K562 (cell line): ENCODE data around the gene NQO2. TPM values are rescaled to one million over a fixed set of nuclear protein-coding genes. Genes with fewer than 3 reads are reported as not detected.

Experiments used
- CHD1 ChIP-seq: fragments of 200-600 bp; sonication (generic); IDR thresholded peaks from one replicate; pipeline ENCODE4 v1.6.1; 2012; ENCODE audit warnings: mild to moderate bottlenecking, moderate library complexity, low read length, inconsistent platforms
- CTBP1 ChIP-seq: fragments of 450-650 bp; IDR thresholded peaks from 2 replicates; pipeline ENCODE4 v1.6.1; 2016; ENCODE audit warnings: borderline replicate concordance
- DLX4 ChIP-seq: fragments of 250-450 bp; sonication (Bioruptor Pico); IDR thresholded peaks from 2 replicates; pipeline ENCODE4 v1.6.1; 2021; ENCODE audit warnings: mild to moderate bottlenecking
- HBP1 ChIP-seq: fragments of 450-650 bp; formaldehyde crosslinking; IDR thresholded peaks from 2 replicates; pipeline ENCODE4 v1.4.0; 2022; ENCODE audit warnings: missing genetic modification characterization
- HEY1 ChIP-seq: fragments of 250-450 bp; sonication (Bioruptor Pico); IDR thresholded peaks from 2 replicates; pipeline ENCODE4 v1.5.0; 2020; ENCODE audit warnings: mild to moderate bottlenecking, moderate library complexity, borderline replicate concordance
- HLTF ChIP-seq: fragments of 450-650 bp; IDR thresholded peaks from 2 replicates; pipeline ENCODE4 v1.6.1; 2016
- MED1 ChIP-seq: sonication (generic); formaldehyde crosslinking; IDR thresholded peaks from 2 replicates; pipeline ENCODE4 v1.8.1; 2023; ENCODE audit warnings: missing genetic modification reagents, borderline replicate concordance
- NFIC ChIP-seq: fragments of 450-650 bp; IDR thresholded peaks from 2 replicates; pipeline ENCODE4 v1.6.1; 2017; ENCODE audit warnings: mild to moderate bottlenecking, inconsistent platforms
- NR0B1 ChIP-seq: fragments of 450-650 bp; IDR thresholded peaks from one replicate; pipeline ENCODE4 v1.6.1; 2018; ENCODE audit warnings: mild to moderate bottlenecking, moderate library complexity; ENCODE audit not compliant: partially characterized antibody
- PHB ChIP-seq: fragments of 250-450 bp; sonication (Bioruptor Pico); IDR thresholded peaks from 2 replicates; pipeline ENCODE4 v1.5.0; 2021
- PHF21A ChIP-seq: fragments of 450-650 bp; IDR thresholded peaks from 2 replicates; pipeline ENCODE4 v1.6.1; 2017; ENCODE audit warnings: low read depth, borderline replicate concordance
- PPARD ChIP-seq: fragments of 250-450 bp; sonication (Bioruptor Pico); IDR thresholded peaks from 2 replicates; pipeline ENCODE4 v1.8.0; 2022; ENCODE audit warnings: inconsistent platforms, mild to moderate bottlenecking, moderate library complexity
- SMAD4 ChIP-seq: fragments of 250-450 bp; sonication (Bioruptor Pico); conservative IDR thresholded peaks from 2 replicates; pipeline ENCODE4 v1.8.0; 2021; ENCODE audit warnings: inconsistent platforms, mild to moderate bottlenecking, moderate library complexity
- SPI1 ChIP-seq: IDR thresholded peaks from 2 replicates; pipeline ENCODE4 v1.6.1; 2011; ENCODE audit warnings: low read depth, low read length, control low read depth, borderline replicate concordance
- SRSF1 ChIP-seq: fragments of 200-400 bp; formaldehyde crosslinking; IDR thresholded peaks from 2 replicates; pipeline ENCODE4 v1.6.1; 2017; ENCODE audit warnings: mild to moderate bottlenecking, low read depth, low read length, moderate library complexity
- TBP ChIP-seq: optimal IDR thresholded peaks from 2 replicates; pipeline ENCODE3; 2011; ENCODE audit warnings: low read depth, low read length, improper control_type of control experiment
- TOE1 ChIP-seq, 2 experiments: fragments of 450-650 bp in 1 of 2; sonication (generic) in 1 of 2; formaldehyde crosslinking in 1 of 2; IDR thresholded peaks; 2 replicates each; pipeline versions ENCODE4 v1.7.1 to v1.8.0; 2016 to 2022; ENCODE audit warnings: borderline replicate concordance in 2 of 2, mild to moderate bottlenecking in 2 of 2, antibody characterized with exemption in 1 of 2, inconsistent platforms in 1 of 2, low read depth in 1 of 2, missing genetic modification reagents in 1 of 2, moderate library complexity in 1 of 2
- ZBTB34 ChIP-seq: fragments of 250-450 bp; sonication (Bioruptor Pico); IDR thresholded peaks from 2 replicates; pipeline ENCODE4 v1.8.0; 2021; ENCODE audit warnings: mild to moderate bottlenecking, moderate library complexity
- ZC3H4 ChIP-seq: sonication (generic); formaldehyde crosslinking; IDR thresholded peaks from 2 replicates; pipeline ENCODE4 v1.9.0; 2021; ENCODE audit warnings: missing genetic modification reagents, borderline replicate concordance
- ZFP36 ChIP-seq: fragments of 150-350 bp; IDR thresholded peaks from 2 replicates; pipeline ENCODE4 v1.6.1; 2018; ENCODE audit warnings: low read length, low read depth; ENCODE audit not compliant: partially characterized antibody
- ZNF263 ChIP-seq: sonication (generic); formaldehyde crosslinking; IDR thresholded peaks from 2 replicates; pipeline ENCODE4 v1.8.0; 2022; ENCODE audit warnings: mild to moderate bottlenecking, missing genetic modification reagents, borderline replicate concordance
- ZNF347 ChIP-seq: fragments of 450-650 bp; formaldehyde crosslinking; IDR thresholded peaks from 2 replicates; pipeline ENCODE4 v1.4.0; 2020; ENCODE audit warnings: low read depth, mild to moderate bottlenecking, moderate library complexity
- ZNF696 ChIP-seq: fragments of 250-450 bp; sonication (Bioruptor Pico); conservative IDR thresholded peaks from 2 replicates; pipeline ENCODE4 v1.4.0; 2020; ENCODE audit warnings: mild to moderate bottlenecking, moderate library complexity
- ZSCAN32 ChIP-seq: fragments of 450-650 bp; formaldehyde crosslinking; IDR thresholded peaks from 2 replicates; pipeline ENCODE4 v1.4.0; 2020; ENCODE audit warnings: mild to moderate bottlenecking, moderate library complexity
- polyA plus RNA-seq, 8 experiments: library from polyadenylated mRNA; depleted of rRNA in 4 of 8; stranded (reverse) in 5 of 8; unstranded in 3 of 8; fragments of >200 nt; fragmentation: Nextera tagmentation in 2 of 8; fragmentation: Illumina TruSeq in 1 of 8; extraction: Ambion mirVana in 2 of 8; extraction: Trizol in 1 of 8; gene quantifications; 2 replicates each; pipeline versions ENCODE4 v1.2.1 to v1.2.3, GENCODE V29; 2011 to 2014; ENCODE audit warnings: inconsistent platforms in 1 of 8, missing spikeins in 1 of 8
- total RNA-seq, 7 experiments: library from RNA; depleted of rRNA in 6 of 7; stranded (reverse); fragments of >200 nt in 6 of 7; fragmentation: Illumina TruSeq in 2 of 7; extraction: Trizol in 2 of 7; gene quantifications; 2 replicates each; pipeline versions ENCODE4 v1.2.1 to v1.2.3, GENCODE V29; 2011 to 2021; ENCODE audit warnings: low replicate concordance in 1 of 7

The NQO2 gene
- total and polyA plus RNA-seq, 9 of the 15 experiments (the other 6 are each of a cell fraction or from before 2014, with no cell fraction given): 54.6 to 214 (median 116) TPM

- TF ChIP-seq ZBTB34 (CRISPR knock-in tag): no peak
- no peak for TF ChIP-seq SRSF1
- no peak for TF ChIP-seq MED1 (CRISPR knock-in tag)
- TF ChIP-seq PHB (CRISPR knock-in tag): peak; percentile 85
- peak; percentile 64 for TF ChIP-seq ZFP36
- peak; percentile 92 for TF ChIP-seq CTBP1
- TF ChIP-seq NFIC: peak; percentile 41
- TF ChIP-seq SPI1: no peak
- no peak for TF ChIP-seq ZSCAN32 (CRISPR knock-in tag)
- no peak for TF ChIP-seq DLX4
- peak; percentile 97 for TF ChIP-seq ZC3H4
- TF ChIP-seq PHF21A: no peak
- TF ChIP-seq ZNF347 (CRISPR knock-in tag): no peak
- TF ChIP-seq ZNF696: no peak
- TF ChIP-seq ZNF263: peak; percentile 99
- peak; percentile 55 for TF ChIP-seq TBP
- TF ChIP-seq CHD1: peak; percentile 92
- 0 out of 2 replicates have a peak, but pooled peaks have one; percentile 2 for TF ChIP-seq HBP1 (CRISPR knock-in tag)
- no peak for TF ChIP-seq NR0B1
- TF ChIP-seq HEY1 (CRISPR knock-in tag): no peak; the same call in 1 of the 2 replicates
- TF ChIP-seq TOE1 (IDR thresholded peaks at IDR 0.05; ENCODE audit: borderline replicate concordance): peak; percentile 20; the same call in 1 of the 2 replicates
- no peak for TF ChIP-seq TOE1 (CRISPR knock-in tag; IDR thresholded peaks at IDR 0.05; ENCODE audit: borderline replicate concordance, low read depth)
- TF ChIP-seq PPARD (CRISPR knock-in tag): no peak
- 0 out of 2 replicates have a peak, but pooled peaks have one; percentile 5 for TF ChIP-seq HLTF
- peak; percentile 71 for TF ChIP-seq SMAD4 (CRISPR knock-in tag)
Observed at GRCh38 chr6:2988426-2989331, 11.0 kb upstream of the NQO2 start (continued).
